ENCODE measurements around the gene SMARCA4.
"Not testable (repeated sequence)": the region's sequence is repeated elsewhere in the genome, so short reads cannot be mapped to it uniquely, and the experiment has no call there.

Gene SMARCA4

GRCh38 chr19:10929402-10929794 lies 31.4 kb upstream of the SMARCA4 start:
- DNase-seq: no peak

DNA sequence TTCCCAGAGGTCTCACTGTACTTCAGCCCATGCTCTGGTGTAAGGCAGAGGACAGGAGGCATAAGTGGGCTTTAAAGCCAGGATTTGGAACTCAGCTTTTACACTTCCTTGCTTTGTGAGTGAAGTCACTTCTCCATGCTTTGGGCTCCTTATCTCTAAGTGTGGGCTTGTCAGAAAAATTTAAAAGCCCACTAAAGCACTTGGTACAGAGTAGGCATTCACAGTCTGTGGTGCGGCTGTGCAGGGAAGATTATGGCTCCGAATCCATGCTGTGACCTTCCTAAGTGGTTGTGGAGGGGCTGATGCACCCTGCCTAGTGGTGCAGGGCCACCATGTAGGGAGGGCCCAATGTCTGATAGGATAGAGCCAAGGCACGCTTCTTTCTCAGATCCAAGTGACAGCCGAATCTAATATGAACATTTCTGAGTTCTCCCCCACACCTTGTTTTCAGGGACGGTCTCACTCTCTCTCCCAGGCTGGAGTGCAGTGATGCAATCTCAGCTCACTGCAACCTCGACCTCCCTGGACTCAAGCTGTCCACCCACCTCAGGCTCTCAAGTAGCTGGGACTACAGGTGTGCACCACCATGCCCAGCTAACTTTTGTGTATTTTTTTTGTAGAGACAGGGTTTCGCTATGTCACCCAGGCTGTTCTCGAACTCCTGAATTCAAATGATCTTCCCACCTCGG lies 25.3 kb upstream of the SMARCA4 start:
- no peak for DNase-seq

DNA sequence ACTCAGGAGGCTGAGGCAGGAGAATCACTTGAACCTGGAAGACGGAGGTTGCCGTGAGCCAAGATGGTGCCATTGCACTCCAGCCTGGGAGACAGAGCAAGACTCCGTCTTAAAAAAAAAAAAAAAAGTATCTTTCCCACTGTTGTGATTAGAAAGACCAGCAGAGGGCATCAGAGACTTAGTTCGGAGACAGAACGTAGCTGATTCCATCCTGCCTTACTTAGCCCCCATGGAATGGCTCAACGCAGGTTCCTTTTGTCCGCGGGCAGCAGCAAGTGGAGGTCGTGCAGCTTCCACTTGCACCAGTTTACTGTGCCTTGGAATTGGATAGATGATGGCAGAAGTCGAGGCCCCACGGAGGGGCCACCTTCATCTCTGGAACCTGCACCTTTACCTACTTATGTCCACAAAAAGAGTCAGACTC lies 24.2 kb upstream of the SMARCA4 start:
- DNase-seq: no peak

GRCh38 chr19:10941649-10942048 lies 19.2 kb upstream of the SMARCA4 start:
- DNase-seq: not testable (repeated sequence)

DNA sequence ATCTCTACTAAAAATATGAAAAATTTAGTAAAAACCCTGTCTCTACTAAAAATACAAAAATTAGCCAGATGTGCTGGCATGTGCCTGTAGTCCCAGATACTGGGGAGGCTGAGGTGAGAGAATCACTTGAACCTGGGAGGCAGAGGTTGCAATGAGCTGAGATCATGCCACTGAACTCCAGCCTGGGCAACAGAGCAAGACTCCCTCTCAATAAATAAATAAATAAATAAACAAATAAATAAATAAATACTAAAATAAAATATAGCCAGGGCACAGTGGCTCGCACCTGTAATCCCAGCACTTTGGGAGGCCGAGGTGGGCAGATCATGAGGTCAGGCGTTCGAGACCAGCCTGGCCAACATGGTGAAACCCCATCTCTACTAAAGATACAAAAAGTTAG lies 17.4 kb upstream of the SMARCA4 start:
- DNase-seq: not testable (repeated sequence)

- no peak for DNase-seq
Observed at GRCh38 chr19:10945264-10945663, 15.6 kb upstream of the SMARCA4 start.

DNA sequence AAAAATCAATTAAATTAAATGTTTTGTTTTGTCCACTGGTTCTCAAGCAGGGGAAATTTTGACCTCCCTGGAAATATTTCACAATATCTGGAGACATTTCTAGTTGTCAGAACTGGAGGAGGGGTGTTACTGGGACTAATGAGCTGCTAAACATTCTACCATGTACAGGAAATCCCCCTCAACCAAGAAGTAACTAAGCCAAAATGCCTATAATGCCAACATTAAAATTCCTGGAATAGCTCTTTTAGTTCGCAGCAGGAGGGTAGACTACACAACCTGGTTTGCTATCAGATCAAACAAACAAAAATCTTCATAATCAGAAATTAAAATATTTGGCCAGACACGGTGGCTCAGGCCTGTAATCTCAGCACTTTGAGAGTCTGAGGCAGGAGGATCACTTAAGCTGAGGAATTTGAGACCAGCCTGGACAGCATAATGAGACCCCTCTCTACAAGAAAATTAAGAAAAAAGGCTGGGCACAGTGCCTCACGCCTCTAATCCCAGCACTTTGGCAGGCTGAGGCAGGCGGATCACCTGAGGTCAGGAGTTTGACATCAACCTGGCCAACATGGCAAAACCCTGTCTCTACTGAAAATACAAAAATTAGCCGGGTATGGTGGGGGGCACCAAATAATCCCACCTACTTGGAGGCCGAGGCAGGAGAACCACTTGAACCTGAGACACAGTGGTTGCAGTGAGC lies 13.7 kb upstream of the SMARCA4 start:
- no peak for DNase-seq

DNA sequence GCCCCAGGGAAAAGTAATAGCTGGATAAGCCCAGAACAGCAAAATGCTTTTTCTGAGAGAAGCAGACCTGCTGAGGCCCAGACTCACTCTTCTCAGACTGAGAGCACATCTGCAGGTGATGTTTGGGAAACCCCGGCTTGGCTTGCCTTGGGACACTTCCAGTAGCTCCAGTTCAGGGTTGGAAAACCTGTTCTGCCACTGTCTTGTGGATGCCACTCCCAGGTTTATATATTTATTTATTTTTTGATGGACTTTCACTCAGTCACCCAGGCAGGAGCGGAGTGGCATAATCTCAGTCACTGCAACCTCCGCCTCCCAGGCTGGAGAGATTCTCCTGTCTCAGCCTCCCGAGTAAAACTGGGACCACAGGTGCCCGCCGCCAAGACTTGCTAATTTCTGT lies 8.0 kb upstream of the SMARCA4 start:
- no peak for DNase-seq

- not testable (repeated sequence) for DNase-seq
Observed at GRCh38 chr19:10959277-10959968, 1.4 kb upstream of the SMARCA4 start.

DNA sequence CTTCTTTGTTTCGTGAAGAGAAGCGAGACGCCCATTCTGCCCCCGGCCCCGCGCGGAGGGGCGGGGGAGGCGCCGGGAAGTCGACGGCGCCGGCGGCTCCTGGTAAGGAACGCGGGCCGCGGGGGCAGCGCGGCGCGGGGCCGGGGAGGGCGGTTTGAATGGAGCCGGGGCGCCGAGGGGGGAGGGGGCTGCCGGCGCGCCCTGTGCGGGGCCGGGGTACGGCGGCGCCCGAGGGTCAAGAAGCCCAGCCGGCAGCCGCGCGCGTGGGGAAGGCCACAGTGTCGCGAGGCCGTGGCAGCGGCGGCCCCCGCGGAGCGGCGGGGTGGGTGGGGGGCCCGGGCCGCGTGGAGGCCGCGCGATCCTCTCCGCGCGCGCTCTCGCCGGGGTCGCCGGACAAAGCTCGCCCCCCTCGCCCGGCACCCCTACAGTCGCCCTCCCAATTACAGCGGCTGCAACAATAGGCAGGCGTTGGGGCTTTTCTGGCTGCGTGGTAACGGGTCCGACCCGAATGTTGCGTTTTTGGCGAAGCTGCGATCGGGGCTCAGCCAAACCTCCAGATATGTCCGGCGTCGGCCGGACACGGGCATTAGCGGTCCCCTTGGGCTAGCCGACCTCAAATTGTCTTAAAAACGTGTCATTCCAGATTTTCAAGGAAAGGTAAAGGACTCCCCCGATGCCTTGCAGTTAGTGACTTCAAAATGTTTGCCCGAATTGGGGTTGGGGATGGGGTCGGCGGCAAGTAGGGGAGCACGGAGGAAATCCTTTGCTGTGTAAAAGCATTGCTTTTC lies 437 bp downstream of the SMARCA4 start:
- DNase-seq: no peak

GRCh38 chr19:10962863-10963262 lies 2.0 kb downstream of the SMARCA4 start:
- no peak for DNase-seq

DNA sequence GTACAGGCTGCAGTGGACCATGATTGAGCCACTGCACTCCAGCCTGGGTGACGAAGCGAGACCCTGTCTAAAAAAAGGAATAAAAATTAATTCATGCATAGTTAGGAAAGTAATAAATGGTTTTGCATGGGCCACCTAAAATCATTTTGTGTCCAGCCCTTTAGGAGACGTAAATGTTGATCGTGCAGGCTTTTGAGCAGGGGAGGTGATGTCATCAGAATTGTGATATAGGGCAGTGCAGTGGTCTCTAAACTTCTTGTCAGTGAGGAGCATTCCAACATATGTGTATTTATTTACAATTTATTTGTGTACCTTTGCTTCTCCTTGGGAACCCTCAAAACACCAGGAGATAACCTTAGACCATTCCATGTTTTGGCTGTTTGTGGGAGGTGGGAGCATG lies 3.0 kb downstream of the SMARCA4 start:
- DNase-seq: no peak

- no peak for DNase-seq
Observed at GRCh38 chr19:10964903-10965302, 4.1 kb downstream of the SMARCA4 start.

DNA sequence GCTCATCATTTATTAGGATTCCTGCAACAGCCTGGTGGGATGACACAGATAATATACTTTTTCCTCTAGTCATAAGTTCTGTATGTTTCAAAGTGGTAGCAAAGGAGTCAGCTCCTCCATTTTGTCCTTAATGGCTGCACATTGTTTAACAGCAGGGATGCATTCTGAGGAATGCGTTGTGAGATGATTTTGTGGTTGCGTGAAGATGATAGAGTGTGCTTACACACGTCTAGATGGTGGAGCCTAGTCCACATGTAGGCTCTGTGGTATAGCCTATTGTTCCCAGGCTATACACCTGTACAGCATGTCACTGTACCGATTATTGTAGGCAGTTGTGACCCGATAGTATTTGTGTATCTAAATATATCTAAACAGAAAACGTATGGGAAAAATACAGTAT lies 4.6 kb downstream of the SMARCA4 start:
- no peak for DNase-seq

- DNase-seq: no peak
Observed at GRCh38 chr19:10966809-10967208, 6.0 kb downstream of the SMARCA4 start.

DNA sequence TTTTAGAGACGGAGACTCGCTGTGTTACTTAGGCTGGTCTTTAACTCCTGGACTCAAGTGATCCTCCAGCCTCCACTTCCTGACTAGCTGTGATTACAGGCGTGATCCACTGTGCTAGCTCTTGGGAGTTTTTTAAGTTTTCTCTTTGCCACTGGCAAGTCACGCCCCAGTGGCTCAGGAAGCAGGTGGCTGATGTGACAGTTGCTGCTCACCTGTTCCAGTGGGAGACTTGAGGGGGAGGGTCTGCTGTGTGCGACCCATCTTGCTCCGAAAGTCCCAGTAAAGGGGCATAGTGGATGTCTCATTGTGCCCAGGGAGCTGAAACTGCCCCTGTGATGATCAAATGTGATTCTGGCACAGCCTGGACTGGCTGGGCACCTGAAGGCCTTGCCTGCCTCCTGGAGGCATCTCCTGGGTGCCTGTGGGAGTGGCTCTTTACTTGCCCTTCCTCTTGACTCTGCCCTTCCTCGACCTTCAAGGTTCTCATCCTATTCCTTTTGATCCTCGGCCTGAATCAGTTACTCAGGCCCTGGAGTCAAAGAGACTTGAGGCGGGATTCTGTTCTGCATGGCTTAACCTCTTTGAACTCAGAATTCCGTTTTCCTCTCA lies 7.8 kb downstream of the SMARCA4 start:
- no peak for DNase-seq

- no peak for DNase-seq
Observed at GRCh38 chr19:10971107-10971726, 10.4 kb downstream of the SMARCA4 start.

DNA sequence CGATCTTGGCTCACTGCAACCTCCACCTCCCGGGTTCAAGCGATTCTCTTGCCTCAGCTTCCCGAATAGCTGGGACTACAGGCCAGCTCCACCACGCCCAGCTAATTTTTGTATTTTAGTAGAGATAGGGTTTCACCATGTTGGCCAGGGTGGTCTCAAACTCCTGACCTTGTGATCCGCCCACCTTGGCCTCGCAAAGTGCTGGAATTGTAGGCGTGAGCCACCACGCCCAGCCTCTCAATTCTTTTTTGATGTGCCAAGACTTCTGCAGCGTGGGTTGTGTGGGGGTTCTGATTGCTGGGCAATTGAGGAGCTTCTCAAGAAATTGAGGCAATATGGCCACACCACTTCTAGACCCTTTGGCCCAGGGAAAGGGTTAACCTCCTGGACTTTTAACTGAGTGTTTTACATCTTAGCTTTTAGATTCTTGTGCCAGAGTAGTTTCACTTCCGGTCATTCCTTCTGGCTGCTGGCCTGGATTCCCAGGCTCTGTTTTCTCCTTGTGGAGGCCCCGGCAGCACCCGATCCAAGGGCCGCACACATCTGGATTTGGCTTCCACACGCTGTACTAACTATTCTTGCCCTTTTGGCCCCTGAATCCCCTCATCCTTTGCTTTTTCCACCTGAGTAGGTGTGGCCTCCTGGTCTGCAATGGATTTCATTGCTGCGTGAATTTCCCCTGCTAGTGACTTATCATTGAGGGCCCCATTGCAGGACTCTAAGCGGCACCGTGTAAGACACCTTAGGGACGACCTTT lies 14.7 kb downstream of the SMARCA4 start:
- DNase-seq: no peak

DNA sequence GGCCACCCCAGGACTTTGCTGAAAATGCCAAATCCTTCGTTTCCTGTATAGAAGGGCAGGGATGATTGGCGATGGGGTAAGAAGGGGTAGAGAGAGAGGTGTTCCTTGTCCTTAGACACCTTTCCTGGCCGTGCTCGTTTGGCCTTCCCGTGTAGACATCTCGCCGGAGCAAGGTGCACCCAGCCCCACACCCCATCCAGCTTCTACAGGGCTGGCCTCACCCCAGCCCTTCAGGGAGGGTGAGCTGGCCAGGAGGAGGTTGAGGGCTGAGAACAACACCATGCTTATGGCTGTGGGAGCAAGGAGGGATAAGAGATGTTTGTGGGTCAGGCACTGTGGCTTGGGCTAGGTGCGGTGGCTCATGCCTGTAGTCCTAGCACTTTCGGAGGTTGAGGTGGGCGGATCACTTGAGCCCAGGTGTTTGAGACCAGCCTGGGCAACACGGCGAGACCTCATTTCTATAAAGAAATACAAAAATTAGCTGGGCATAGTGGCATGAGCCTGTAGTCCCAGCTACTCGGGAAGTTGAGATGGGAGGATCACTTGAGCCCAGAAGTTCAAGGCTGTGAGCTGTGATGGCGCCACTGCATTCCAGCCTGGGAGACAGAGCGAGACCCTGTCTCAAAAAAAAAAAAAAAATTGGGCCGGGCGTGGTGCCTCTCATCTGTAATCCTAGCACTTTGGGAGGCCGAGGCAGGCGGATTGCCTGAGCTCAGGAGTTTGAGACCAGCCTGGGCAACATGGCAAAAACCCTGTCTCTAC lies 15.5 kb downstream of the SMARCA4 start:
- DNase-seq: no peak

GRCh38 chr19:10977742-10978092 lies 16.9 kb downstream of the SMARCA4 start:
- no peak for DNase-seq

DNA sequence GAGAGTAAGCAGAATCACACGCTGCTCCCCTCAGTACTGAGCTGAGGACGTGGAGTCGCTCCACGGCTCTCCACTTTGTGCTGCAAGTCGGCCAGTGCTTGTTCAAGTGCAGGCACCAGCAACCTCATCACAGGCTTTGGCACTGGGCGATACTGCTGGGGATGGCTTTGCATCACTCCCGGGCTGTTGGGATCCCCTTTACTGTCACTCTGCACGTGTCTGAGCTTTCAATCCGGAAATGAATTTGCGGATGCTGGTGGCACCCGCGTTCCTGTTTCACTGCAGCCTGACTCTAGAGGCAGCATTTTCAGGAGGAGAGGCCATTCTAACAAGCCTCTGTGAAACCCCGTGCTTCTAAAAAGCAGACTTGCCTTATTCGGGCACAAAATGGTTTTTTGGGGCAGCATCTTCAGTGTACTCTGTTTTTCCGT lies 19.1 kb downstream of the SMARCA4 start:
- DNase-seq: no peak
